D721Med (cell line): ENCODE measurements around the gene PLCL1.

Source experiments
- DNase-seq: peaks from one replicate; pipeline ENCODE4 v3.0.0; 2011; ENCODE audit warnings: low spot score; ENCODE audit not compliant: insufficient read length
- FAIRE-seq: peaks from 2 replicates; lab custom pipeline; 2011; peaks lifted over from hg19 to GRCh38; lab: Jason Lieb, UNC
- CTCF ChIP-seq: IDR thresholded peaks from 2 replicates; pipeline ENCODE4 v1.5.1; 2012; ENCODE audit warnings: mild to moderate bottlenecking, control low read depth; ENCODE audit not compliant: insufficient read depth; ENCODE audit errors: missing control alignments

PLCL1 gene

GRCh38 chr2:197893403-197894177 is 89.2 kb downstream of the PLCL1 start:
- FAIRE-seq = no peak
- no peak for DNase-seq
- TF ChIP-seq CTCF = no peak

GRCh38 chr2:197894751-197895274 is 90.4 kb downstream of the PLCL1 start:
- DNase-seq (no peak), FAIRE-seq (no peak)
- no peak for TF ChIP-seq CTCF

GRCh38 chr2:197897960-197898678 is 93.7 kb downstream of the PLCL1 start:
- FAIRE-seq (no peak), DNase-seq (no peak)
- no peak for TF ChIP-seq CTCF

GRCh38 chr2:197904446-197904845 is 100.1 kb downstream of the PLCL1 start:
- DNase-seq (no peak), FAIRE-seq (no peak)

GRCh38 chr2:197908156-197908555 is 103.8 kb downstream of the PLCL1 start:
- FAIRE-seq = no peak
- no peak for TF ChIP-seq CTCF
- no peak for DNase-seq

More at GRCh38 chr2:197904446-197904845, 100.1 kb downstream of the PLCL1 start:
- TF ChIP-seq CTCF = no peak

GRCh38 chr2:197908990-197909776 is 104.8 kb downstream of the PLCL1 start:
- TF ChIP-seq CTCF = no peak
- no peak for DNase-seq
- no peak for FAIRE-seq
